Esophagus squamous epithelium (tissue), 5 donors: ENCODE data around the gene TFCP2. TPM values are rescaled to one million over a fixed set of nuclear protein-coding genes. Genes with fewer than 3 reads are reported as not detected.
"Not testable (repeated sequence)": the region's sequence is repeated elsewhere in the genome, so short reads cannot be mapped to it uniquely, and the experiment has no call there.

ENCODE experiments used
- DNase-seq: peaks from one replicate; lab custom pipeline; 2025; lab: John Stamatoyannopoulos, UW
- H3K27ac ChIP-seq, 4 donors: fragments of 200-600 bp; sonication (generic); one replicate each; pipeline ENCODE4 v1.5.1; 2016 to 2019; ENCODE audit warnings: mild to moderate bottlenecking in 1 of 4
- H3K27me3 ChIP-seq, 4 donors: fragments of 200-600 bp; sonication (generic); 1 replicate in 3 of 4; 2 replicates in 1 of 4; pipeline versions ENCODE4 v1.5.1 to v1.6.0; 2017 to 2021; ENCODE audit warnings: antibody characterized with exemption in 1 of 4
- H3K36me3 ChIP-seq, 3 donors: fragments of 200-600 bp; sonication (generic); one replicate each; pipeline ENCODE4 v1.5.1; 2016 to 2019
- H3K4me1 ChIP-seq, 3 donors: fragments of 200-600 bp; sonication (generic); one replicate each; pipeline ENCODE4 v1.5.1; 2017 to 2019
- H3K4me3 ChIP-seq, 4 donors: fragments of 200-600 bp; sonication (generic); 1 replicate in 3 of 4; 2 replicates in 1 of 4; pipeline ENCODE4 v1.5.1; 2016 to 2019; ENCODE audit warnings: mild to moderate bottlenecking in 2 of 4, moderate library complexity in 1 of 4
- H3K9me3 ChIP-seq, 3 donors: fragments of 200-600 bp; sonication (generic); one replicate each; pipeline ENCODE4 v1.5.1; 2016 to 2019
- POLR2A ChIP-seq, 4 donors: fragments of 450-650 bp; IDR thresholded peaks; one replicate each; pipeline ENCODE4 v1.6.1; 2017; ENCODE audit warnings: antibody characterized with exemption in 4 of 4, mild to moderate bottlenecking in 4 of 4, moderate library complexity in 3 of 4
- WGBS, 2 donors: methylation state at CpG; one replicate each; pipeline ENCODE4 v1.1.5; 2018; 5-methylcytosine and 5-hydroxymethylcytosine counted together
- intact Hi-C: fragments of 100-400 bp; cut with DNase I; formaldehyde crosslinking; loops from one replicate; pipeline ENCODE4 v1.15.0; 2022
- total RNA-seq, 4 donors: library from RNA; depleted of rRNA; stranded (reverse); fragments of >200 nt; gene quantifications; one replicate each; pipeline ENCODE4 v1.1.0, GENCODE V29; 2016
- TF ChIP-seq, protein P1 (sequence below), 6 experiments: fragments of 450-650 bp in 4 of 6; fragments of 200-600 bp in 2 of 6; sonication (generic) in 2 of 6; IDR thresholded peaks; one replicate each; pipeline ENCODE4 v1.5.1; 2016 to 2019; ENCODE audit warnings: antibody characterized with exemption in 6 of 6, mild to moderate bottlenecking in 4 of 6, moderate library complexity in 4 of 6
- donor health status: DM: yes; HTN: yes; CAD: no.

The TFCP2 gene
- total RNA-seq, 4 donors from 2014 or later, result 10.8 to 12.0 (median 11.7) TPM

DNA sequence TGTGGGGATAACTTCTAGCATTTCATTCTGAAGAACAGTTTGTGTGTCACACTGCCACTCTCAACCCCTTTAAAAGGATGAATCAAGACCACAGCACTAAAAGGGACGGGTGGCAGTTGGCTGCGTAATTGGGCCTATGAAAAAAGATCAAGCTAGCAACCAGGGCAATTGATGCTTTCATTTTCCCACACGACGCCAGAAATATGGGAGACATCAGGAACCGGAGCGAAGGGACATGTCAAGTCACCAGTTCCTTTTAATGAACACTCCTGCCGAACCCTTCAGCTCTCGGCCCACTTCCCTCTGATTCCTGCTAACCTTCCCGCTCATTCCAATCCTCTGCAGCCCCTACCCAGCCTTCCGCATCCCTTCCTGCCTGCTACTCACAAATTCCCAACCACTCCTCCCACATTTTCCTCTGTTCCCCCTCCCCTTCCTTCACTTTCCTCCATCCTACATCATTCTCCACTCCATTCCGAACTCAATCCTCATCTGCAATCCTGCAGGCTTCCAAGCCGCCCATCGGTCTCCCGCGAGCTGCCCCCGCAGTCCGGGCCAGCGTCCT is 90.3 kb downstream of the TFCP2 start:
- H3K9me3 ChIP-seq, result no peaks in the 10 kb centered on the region
- no peaks in the 10 kb centered on the region for H3K27me3 ChIP-seq
- intact Hi-C loops, result no loop called here
- no peak for DNase-seq
- H3K36me3 ChIP-seq, result no peaks in the 10 kb centered on the region
- peak overlapping the region; percentile 90 to 96 (median 94) for H3K27ac ChIP-seq
- 0 to 2% methylated on average over 18 of the region's 18 CpGs for WGBS, 2 donors
- H3K4me3 ChIP-seq, result peak overlapping the region; percentile 81 to 97 (median 90)
- TF ChIP-seq, protein P1, sequence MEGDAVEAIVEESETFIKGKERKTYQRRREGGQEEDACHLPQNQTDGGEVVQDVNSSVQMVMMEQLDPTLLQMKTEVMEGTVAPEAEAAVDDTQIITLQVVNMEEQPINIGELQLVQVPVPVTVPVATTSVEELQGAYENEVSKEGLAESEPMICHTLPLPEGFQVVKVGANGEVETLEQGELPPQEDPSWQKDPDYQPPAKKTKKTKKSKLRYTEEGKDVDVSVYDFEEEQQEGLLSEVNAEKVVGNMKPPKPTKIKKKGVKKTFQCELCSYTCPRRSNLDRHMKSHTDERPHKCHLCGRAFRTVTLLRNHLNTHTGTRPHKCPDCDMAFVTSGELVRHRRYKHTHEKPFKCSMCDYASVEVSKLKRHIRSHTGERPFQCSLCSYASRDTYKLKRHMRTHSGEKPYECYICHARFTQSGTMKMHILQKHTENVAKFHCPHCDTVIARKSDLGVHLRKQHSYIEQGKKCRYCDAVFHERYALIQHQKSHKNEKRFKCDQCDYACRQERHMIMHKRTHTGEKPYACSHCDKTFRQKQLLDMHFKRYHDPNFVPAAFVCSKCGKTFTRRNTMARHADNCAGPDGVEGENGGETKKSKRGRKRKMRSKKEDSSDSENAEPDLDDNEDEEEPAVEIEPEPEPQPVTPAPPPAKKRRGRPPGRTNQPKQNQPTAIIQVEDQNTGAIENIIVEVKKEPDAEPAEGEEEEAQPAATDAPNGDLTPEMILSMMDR (IDR thresholded peaks at IDR 0.05), result no peak
- H3K4me1 ChIP-seq, result peaks cover 0 to 31% (median 10%) of the 10 kb centered on the region in 3 donors

DNA sequence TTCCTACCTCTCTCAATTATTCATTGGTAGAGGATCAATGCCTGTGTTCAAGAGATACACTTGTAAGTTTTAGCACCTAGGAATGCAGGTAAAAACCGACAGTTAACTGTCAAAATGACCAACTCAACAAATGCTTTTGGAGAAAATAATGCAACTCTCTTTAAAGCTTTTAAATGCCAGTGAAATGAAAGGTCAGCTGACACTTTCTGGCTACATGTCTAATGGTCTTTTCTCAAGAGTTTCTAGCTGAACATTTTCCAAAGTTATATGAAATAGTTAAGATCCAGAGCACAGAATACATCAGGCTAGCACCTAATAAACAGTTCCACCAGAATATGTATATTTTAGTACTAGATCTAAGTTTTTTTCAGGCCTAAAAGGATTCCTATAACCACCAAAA is 91.5 kb downstream of the TFCP2 start:
- H3K27ac ChIP-seq, result no peak overlapping the region
- H3K4me3 ChIP-seq, result no peak overlapping the region
- no peaks in the 10 kb centered on the region for H3K36me3 ChIP-seq
- peaks cover 0 to 41% (median 10%) of the 10 kb centered on the region in 3 donors for H3K4me1 ChIP-seq
- no peaks in the 10 kb centered on the region for H3K27me3 ChIP-seq
- intact Hi-C loops, result no loop called here
- TF ChIP-seq, protein P1 (IDR thresholded peaks at IDR 0.05), result no peak
- no peak for TF ChIP-seq POLR2A (IDR thresholded peaks at IDR 0.05)
- 72 to 79% methylated on average over 1 of the region's 1 CpG for WGBS, 2 donors
- no peak for DNase-seq
- no peaks in the 10 kb centered on the region for H3K9me3 ChIP-seq

DNA sequence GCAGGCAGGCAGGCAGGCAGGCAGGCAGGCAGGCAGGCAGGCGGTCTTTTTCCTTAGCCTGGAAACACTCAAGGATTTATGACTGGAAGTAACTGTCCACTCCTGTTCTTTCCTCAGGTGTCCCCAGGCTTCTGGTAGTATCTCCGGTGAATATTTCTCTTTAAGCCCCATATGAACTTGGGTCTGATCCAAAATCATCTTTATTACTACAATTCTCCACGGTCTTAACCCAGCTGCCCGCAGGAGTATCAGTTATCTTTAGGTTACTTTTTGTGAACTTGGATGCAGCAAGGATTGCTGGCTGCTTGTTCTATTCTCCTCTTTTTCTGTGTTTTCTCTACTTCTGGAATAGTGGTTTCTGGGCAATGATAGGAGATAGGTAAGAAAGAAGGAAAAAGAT is 92.8 kb downstream of the TFCP2 start:
- no peak for TF ChIP-seq POLR2A (IDR thresholded peaks at IDR 0.05)
- TF ChIP-seq, protein P1 (IDR thresholded peaks at IDR 0.05), result no peak
- WGBS, 2 donors, result 72 to 78% methylated on average over 4 of the region's 4 CpGs
- intact Hi-C loops, result no loop called here
- Histone ChIP-seq H3K4me3 (no peak overlapping the region), H3K27me3 (no peaks in the 10 kb centered on the region), H3K9me3 (no peaks in the 10 kb centered on the region), H3K4me1 (peaks cover 0 to 54% (median 10%) of the 10 kb centered on the region in 3 donors), H3K27ac (no peak overlapping the region), H3K36me3 (peaks cover 0 to 8% (median 0%) of the 10 kb centered on the region in 3 donors)
- DNase-seq, result no peak

DNA sequence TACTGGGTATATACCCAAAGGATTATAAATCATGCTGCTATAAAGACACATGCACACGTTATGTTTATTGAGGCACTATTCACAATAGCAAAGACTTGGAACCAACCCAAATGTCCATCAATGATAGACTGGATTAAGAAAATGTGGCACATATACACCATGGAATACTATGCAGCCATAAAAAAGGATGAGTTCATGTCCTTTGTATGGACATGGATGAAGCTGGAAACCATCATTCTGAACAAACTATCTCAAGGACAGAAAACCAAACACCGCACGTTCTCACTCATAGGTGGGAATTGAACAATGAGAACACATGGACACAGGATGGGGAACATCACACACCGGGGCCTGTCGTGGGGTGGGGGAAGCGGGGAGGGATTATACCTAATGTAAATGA is 94.1 kb downstream of the TFCP2 start:
- H3K4me3 ChIP-seq, DNase-seq, intact Hi-C loops, H3K9me3 ChIP-seq, H3K27me3 ChIP-seq, H3K27ac ChIP-seq: not testable (repeated sequence)
- peaks cover 0 to 49% (median 10%) of the 10 kb centered on the region in 3 donors for H3K4me1 ChIP-seq
- peaks cover 0 to 19% (median 4%) of the 10 kb centered on the region in 3 donors for H3K36me3 ChIP-seq
- 85 to 87% methylated on average over 6 of the region's 6 CpGs for WGBS, 2 donors

DNA sequence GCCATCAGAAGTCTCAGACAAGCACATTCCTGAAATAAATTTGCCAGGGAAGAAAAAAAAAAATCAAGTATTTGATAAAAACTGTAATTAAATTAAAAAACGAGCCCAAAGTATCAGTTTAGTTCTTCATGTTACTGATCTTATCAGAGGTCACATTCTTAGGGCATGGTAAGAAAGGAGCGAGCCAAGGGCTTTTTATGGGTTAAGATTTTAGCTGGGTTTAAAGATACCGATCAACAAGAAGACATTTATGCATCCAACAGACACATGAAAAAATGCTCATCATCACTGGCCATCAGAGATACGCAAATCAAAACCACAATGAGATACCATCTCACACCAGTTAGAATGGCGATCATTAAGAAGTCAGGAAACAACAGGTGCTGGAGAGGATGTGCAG is 94.6 kb downstream of the TFCP2 start:
- H3K36me3 ChIP-seq, result peaks cover 0 to 25% (median 7%) of the 10 kb centered on the region in 3 donors
- H3K27ac ChIP-seq, H3K27me3 ChIP-seq, H3K9me3 ChIP-seq, DNase-seq, H3K4me3 ChIP-seq, intact Hi-C loops: not testable (repeated sequence)
- H3K4me1 ChIP-seq, result peaks cover 0 to 46% (median 10%) of the 10 kb centered on the region in 3 donors
- 74 to 82% methylated on average over 5 of the region's 5 CpGs for WGBS, 2 donors

DNA sequence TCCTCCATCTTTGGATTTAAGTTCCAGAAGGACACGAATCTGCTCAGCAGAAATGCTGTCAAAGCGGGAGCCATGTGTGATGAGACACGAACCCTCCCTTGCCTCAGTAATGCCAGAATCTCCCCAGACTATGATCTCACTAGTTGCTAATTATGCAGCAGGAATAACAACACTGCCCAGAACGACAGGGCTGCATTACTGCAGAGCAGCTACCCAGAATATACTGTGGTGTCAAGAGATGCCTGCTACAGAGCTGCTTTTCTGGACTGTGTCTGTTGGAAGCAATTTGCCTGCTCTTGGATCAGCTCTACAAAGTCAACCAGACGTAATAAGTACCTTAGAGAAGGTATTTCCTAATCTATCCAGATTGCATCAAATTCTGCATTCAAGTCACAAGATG is 95.0 kb downstream of the TFCP2 start:
- H3K36me3 ChIP-seq, result peaks cover 0 to 29% (median 11%) of the 10 kb centered on the region in 3 donors
- TF ChIP-seq POLR2A (IDR thresholded peaks at IDR 0.05), result no peak
- TF ChIP-seq, protein P1 (IDR thresholded peaks at IDR 0.05), result no peak
- no peaks in the 10 kb centered on the region for H3K9me3 ChIP-seq
- WGBS, 2 donors, result 67 to 79% methylated on average over 3 to 5 of the region's 5 CpGs
- H3K4me3 ChIP-seq, result no peak overlapping the region
- H3K4me1 ChIP-seq, result peaks cover 0 to 45% (median 10%) of the 10 kb centered on the region in 3 donors
- H3K27me3 ChIP-seq, result no peaks in the 10 kb centered on the region
- intact Hi-C loops, result no loop called here
- DNase-seq, result no peak
- H3K27ac ChIP-seq, result no peak overlapping the region
